ENCODE data around the gene GON7. TPM values are rescaled to one million over a fixed set of nuclear protein-coding genes. Genes with fewer than 3 reads are reported as not detected.
"Not testable (repeated sequence)": the region's sequence is repeated elsewhere in the genome, so short reads cannot be mapped to it uniquely, and the experiment has no call there.

GON7 gene
- total RNA-seq, 1 experiment from 2014 or later, result 48.8 TPM

GRCh38 chr14:93207468-93208308 lies 823 bp upstream of the GON7 start:
- peak; percentile 56 for DNase-seq (ENCODE audit: low spot score)
- in situ Hi-C loops (cut with HindIII; ENCODE audit: low sequenced_read_pairs), result no loop called here

DNA sequence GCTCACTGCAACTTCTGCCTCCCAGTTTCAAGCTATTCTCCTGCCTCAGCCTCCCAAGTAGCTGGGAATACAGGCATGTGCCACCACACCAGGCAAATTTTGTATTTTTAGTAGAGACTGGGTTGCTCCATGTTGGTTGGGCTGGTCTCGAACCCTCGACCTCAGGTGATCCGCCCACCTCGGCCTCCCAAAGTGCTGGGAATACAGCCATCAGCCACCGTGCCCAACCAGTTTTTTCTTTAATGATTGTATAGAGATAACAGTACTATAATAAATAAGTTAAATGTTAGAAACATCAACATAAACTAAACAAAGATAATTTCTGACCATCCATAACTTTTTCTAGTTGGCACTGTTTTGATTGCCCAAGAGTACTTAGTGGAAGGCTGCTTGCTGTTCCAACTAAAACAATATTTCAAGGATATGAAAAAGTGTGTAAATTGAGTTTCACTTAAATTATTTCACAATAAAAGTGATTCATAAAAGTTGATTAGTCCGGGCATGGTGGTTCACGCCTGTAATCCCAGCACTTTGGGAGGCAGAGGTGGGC lies 5.6 kb downstream of the GON7 start:
- in situ Hi-C loops (cut with HindIII; ENCODE audit: low sequenced_read_pairs), result no loop called here

GRCh38 chr14:93200553-93200952 lies 6.3 kb downstream of the GON7 start:
- no peak for DNase-seq (ENCODE audit: low spot score)
- in situ Hi-C loops (cut with HindIII; ENCODE audit: low sequenced_read_pairs), result no loop called here

More for the DNA sequence above, 5.6 kb downstream of the GON7 start:
- no peak for DNase-seq (ENCODE audit: low spot score)

GRCh38 chr14:93199031-93199430 lies 7.8 kb downstream of the GON7 start:
- DNase-seq (ENCODE audit: low spot score), result no peak
- in situ Hi-C loops (cut with HindIII; ENCODE audit: low sequenced_read_pairs), result no loop called here

DNA sequence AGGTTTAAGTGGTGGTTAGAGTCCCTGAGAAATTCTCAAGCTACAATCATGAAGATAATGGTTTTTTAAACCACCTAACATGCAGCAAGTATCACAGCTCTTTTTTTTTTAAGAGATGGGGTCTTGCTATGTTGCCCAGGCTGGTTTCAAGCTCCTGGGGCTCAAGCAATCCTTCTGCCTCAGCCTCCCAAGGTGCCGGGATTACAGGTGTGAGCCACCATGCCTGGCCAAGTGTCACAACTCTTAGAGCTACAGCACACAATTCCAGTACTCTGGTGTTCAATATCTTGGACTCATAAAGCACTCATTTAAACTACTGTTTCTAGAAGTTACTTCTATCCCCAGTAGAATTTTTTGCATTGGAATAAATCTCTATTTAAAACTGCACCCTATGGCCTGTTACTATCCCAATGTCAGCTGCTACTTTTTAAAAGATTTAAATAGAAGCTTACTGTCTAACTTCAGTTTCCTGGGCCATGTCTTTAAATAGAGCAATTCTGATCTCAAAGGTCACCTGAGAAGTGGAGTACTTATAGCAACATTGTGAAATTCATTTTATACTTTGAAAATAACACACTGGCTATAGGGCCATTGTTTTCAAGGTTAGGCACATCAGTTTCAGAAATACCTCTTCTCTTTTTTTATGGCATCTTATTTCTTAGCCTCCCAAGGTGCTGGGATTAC lies 11.4 kb downstream of the GON7 start:
- in situ Hi-C loops (cut with HindIII; ENCODE audit: low sequenced_read_pairs), result no loop called here
- DNase-seq (ENCODE audit: low spot score), result no peak

GRCh38 chr14:93186956-93187355 lies 19.9 kb downstream of the GON7 start:
- in situ Hi-C loops (cut with HindIII; ENCODE audit: low sequenced_read_pairs), result no loop called here

GRCh38 chr14:93186466-93186865 lies 20.4 kb downstream of the GON7 start:
- in situ Hi-C loops (cut with HindIII; ENCODE audit: low sequenced_read_pairs), result no loop called here
- no peak for DNase-seq (ENCODE audit: low spot score)

More at GRCh38 chr14:93186956-93187355, 19.9 kb downstream of the GON7 start:
- DNase-seq (ENCODE audit: low spot score), result no peak

- no peak for DNase-seq (ENCODE audit: low spot score)
- in situ Hi-C loops (cut with HindIII; ENCODE audit: low sequenced_read_pairs), result no loop called here
These were observed 21.5 kb downstream of the GON7 start for GRCh38 chr14:93185349-93185720.

DNA sequence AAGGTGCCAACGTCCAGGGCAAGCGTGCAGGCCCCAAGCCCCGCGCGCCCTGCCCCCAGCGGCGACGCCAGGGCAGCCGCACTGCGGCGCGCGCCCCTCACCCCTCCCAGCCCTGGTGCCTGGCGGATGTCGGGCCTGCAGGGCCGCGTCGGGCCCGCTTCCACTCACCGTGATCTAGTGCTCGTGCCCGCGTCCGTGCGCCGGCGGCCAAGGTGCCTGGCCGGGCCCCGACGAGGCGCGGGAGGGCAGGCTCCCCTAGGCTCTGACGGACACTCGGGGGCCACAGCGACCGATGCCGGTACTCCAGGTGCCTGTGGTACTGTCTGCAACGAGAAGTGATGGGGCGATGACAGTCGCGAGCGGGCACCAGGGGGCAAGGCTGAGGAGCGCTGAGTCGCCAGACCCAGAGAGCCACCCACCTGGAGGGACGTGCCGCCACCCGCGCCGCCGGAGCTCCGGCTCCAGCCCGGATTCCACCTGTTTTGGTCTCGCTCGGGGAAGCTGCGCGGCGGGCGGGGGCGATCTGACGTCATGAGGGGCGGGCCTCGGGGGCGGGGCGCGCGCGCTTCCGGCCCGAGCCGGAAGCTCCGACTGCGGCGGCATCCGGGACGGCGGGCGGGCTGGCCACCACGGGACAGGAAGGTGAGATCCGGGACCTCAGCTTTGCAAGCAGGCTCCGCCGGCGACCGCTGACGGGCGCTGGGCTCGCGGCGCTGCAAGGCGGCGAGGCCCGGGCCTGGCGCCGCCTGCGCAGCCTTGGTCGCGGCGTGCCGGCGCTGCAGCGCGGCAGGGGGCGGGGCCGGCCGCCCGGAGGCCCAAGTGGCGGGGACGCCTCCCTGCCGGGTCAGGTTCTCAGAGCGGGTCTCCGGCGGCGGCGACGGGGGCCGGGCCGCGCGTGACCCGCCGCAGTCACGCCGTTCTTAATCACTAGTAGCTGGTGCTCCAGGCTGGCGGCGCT lies 22.2 kb downstream of the GON7 start, which contains the start of the genes LYSET and MOAP1:
TSS of gene LYSET (plus strand) at position 927 of the 958 bp plus-strand sequence. CDS start 89 bp downstream, outside the sequence.
TSS of gene MOAP1 (minus strand) at position 507 of the 958 bp plus-strand sequence. CDS start 655 bp downstream, outside the sequence.
- peak; percentile 87 for DNase-seq (ENCODE audit: low spot score)

DNA sequence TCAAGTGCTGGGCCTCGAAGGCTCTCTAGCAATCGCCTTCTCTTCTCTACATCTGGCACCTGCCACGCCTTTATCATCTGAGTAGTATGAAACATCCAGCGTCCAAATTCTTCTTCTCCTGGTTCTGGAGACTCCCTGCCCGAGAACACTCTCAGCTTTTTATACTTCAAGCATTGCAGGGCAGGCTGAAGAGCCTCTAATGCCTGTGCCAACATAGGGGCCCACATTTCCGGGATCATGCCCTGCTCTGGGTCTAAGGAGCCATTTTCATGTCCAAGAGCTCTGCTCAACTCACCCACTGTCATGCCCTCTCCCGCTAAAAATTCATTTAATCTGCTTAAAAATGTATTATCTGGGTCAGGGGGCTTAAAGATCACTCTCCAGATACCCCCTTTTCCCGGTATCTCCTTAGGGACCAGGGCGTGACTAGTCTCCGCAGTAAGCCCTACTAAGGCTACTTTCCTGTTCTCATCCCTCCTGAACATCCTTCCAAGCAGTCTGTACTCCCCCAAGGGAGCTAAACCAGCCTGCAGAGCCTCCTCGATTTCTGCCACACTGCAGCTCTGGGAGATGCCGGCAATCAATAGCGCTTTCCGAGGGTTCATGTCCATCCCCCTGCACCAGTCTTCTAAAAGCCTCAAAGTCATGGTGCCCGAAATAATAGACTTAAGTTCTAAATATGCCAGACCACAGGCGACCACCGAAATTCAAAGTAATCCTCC lies 23.1 kb downstream of the GON7 start:
- peak; percentile 27 for DNase-seq (ENCODE audit: low spot score)
- in situ Hi-C loops (cut with HindIII; ENCODE audit: low sequenced_read_pairs), result no loop called here

More for the DNA sequence above, 22.2 kb downstream of the GON7 start, which contains the start of the genes LYSET and MOAP1:
- in situ Hi-C loops (cut with HindIII; ENCODE audit: low sequenced_read_pairs), result no loop called here

GRCh38 chr14:93175492-93175891 lies 31.4 kb downstream of the GON7 start:
- no peak for DNase-seq (ENCODE audit: low spot score)
- in situ Hi-C loops (cut with HindIII; ENCODE audit: low sequenced_read_pairs), result no loop called here

GRCh38 chr14:93174731-93175130 lies 32.1 kb downstream of the GON7 start:
- in situ Hi-C loops (cut with HindIII; ENCODE audit: low sequenced_read_pairs); DNase-seq (ENCODE audit: low spot score): not testable (repeated sequence)

GRCh38 chr14:93173943-93174395 lies 32.9 kb downstream of the GON7 start:
- in situ Hi-C loops (cut with HindIII; ENCODE audit: low sequenced_read_pairs), result no loop called here
- DNase-seq (ENCODE audit: low spot score), result no peak

DNA sequence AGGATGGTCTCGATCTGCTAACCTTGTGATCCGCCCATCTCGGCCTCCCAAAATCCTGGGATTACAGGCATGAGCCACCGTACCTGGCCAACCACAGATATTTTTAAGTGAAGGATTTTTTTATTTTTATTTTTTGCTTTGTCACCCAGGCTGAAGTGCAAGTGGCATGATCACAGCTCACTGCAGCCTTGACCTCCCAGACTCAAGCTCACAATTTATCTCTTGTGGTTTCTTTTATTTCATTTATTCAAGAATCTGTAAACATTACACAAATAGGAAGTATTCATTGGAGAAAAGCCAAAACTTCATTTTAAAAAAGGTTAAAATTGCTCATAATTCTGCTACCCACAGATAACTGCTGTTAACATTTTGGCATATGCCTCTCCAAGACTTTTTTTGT lies 35.5 kb downstream of the GON7 start:
- in situ Hi-C loops (cut with HindIII; ENCODE audit: low sequenced_read_pairs), result no loop called here
- DNase-seq (ENCODE audit: low spot score), result no peak

GRCh38 chr14:93170141-93170540 lies 36.7 kb downstream of the GON7 start:
- DNase-seq (ENCODE audit: low spot score); in situ Hi-C loops (cut with HindIII; ENCODE audit: low sequenced_read_pairs): not testable (repeated sequence)

GRCh38 chr14:93169619-93170018 lies 37.2 kb downstream of the GON7 start:
- DNase-seq (ENCODE audit: low spot score); in situ Hi-C loops (cut with HindIII; ENCODE audit: low sequenced_read_pairs): not testable (repeated sequence)

GRCh38 chr14:93168610-93169009 lies 38.3 kb downstream of the GON7 start:
- not testable (repeated sequence) for DNase-seq (ENCODE audit: low spot score)

More at GRCh38 chr14:93168610-93169009, 38.3 kb downstream of the GON7 start:
- in situ Hi-C loops (cut with HindIII; ENCODE audit: low sequenced_read_pairs), result not testable (repeated sequence)

Measured in G401 (cell line).